PC-3 (cell line): ENCODE measurements around the gene DLEU7. TPM values are rescaled to one million over a fixed set of nuclear protein-coding genes. Genes with fewer than 3 reads are reported as not detected.

Experiments used
- ATAC-seq: fragments of 200-7000 bp; cut with Tn5 transposase; 2 replicates; pipeline ENCODE4 v1.9.1; 2020; ENCODE audit warnings: mild to moderate bottlenecking, moderate library complexity
- BruUV-seq: library from RNA; stranded (reverse); fragments of 400-500 nt; replicated peaks from 2 replicates; lab custom pipeline; 2021; lab: Mats Ljungman, UMichigan
- CTCF ChIA-PET: fragments of 300-600 bp; sonication (Branson Sonifier 250); formaldehyde crosslinking; loops from one replicate; lab custom pipeline; 2022; ENCODE audit warnings: antibody characterized with exemption; lab: Charles Lee
- POLR2A ChIA-PET: fragments of 300-600 bp; sonication (Branson Sonifier 250); formaldehyde crosslinking; loops from one replicate; lab custom pipeline; 2022; ENCODE audit warnings: antibody characterized with exemption; ENCODE audit not compliant: unreplicated experiment; lab: Charles Lee
- DNase-seq: peaks from one replicate; pipeline ENCODE4 v3.0.0-alpha.2; 2015
- H2AFZ ChIP-seq: fragments of 300-600 bp; sonication (generic); 2 replicates; pipeline ENCODE4 v1.6.0; 2016; ENCODE audit warnings: antibody characterized with exemption, low read length
- H3F3A ChIP-seq: fragments of 300-600 bp; sonication (generic); one replicate; pipeline ENCODE4 v1.6.0; 2017; ENCODE audit warnings: antibody characterized with exemption, low read length, control low read depth, mild to moderate bottlenecking; ENCODE audit not compliant: unreplicated experiment
- H3K27ac ChIP-seq: fragments of 300-600 bp; sonication (generic); 2 replicates; pipeline ENCODE4 v1.5.1; 2016; ENCODE audit warnings: mild to moderate bottlenecking, low read length
- H3K27me3 ChIP-seq: fragments of 300-600 bp; sonication (generic); 2 replicates; pipeline ENCODE4 v1.6.1; 2016; ENCODE audit warnings: low read length, mixed read lengths
- H3K36me3 ChIP-seq: fragments of 300-600 bp; sonication (generic); 2 replicates; pipeline ENCODE4 v1.6.1; 2016; ENCODE audit warnings: low read depth, mixed run types, low read length, mixed read lengths
- H3K4me1 ChIP-seq: fragments of 300-600 bp; sonication (generic); 2 replicates; pipeline ENCODE4 v1.5.1; 2016; ENCODE audit warnings: low read length; ENCODE audit not compliant: insufficient read depth
- H3K4me2 ChIP-seq: fragments of 300-600 bp; sonication (generic); 2 replicates; pipeline ENCODE4 v1.6.0; 2016; ENCODE audit warnings: low read length
- H3K4me3 ChIP-seq: fragments of 300-600 bp; sonication (generic); 2 replicates; pipeline ENCODE4 v1.5.1; 2016; ENCODE audit warnings: mild to moderate bottlenecking, low read length, mixed read lengths
- H3K79me2 ChIP-seq: fragments of 300-600 bp; sonication (generic); 2 replicates; pipeline ENCODE4 v1.6.1; 2017; ENCODE audit warnings: low read length, mixed read lengths
- H3K9ac ChIP-seq: fragments of 300-600 bp; sonication (generic); 2 replicates; pipeline ENCODE4 v1.6.0; 2016; ENCODE audit warnings: mild to moderate bottlenecking, low read length
- H3K9me2 ChIP-seq: fragments of 300-600 bp; sonication (generic); replicated peaks from 2 replicates; pipeline ENCODE4 v1.6.1; 2016; ENCODE audit warnings: mixed run types, low read length, mixed read lengths
- H3K9me3 ChIP-seq: fragments of 300-600 bp; sonication (generic); 2 replicates; pipeline ENCODE4 v1.6.1; 2016; ENCODE audit warnings: low read length, mixed read lengths
- H4K20me1 ChIP-seq: fragments of 300-600 bp; sonication (generic); 2 replicates; pipeline ENCODE4 v1.6.1; 2016; ENCODE audit warnings: low read length, mixed read lengths
- EZH2 ChIP-seq: fragments of 300-600 bp; sonication (generic); IDR thresholded peaks from one replicate; pipeline ENCODE4 v1.6.1; 2017; ENCODE audit warnings: antibody characterized with exemption, mild to moderate bottlenecking, low read length; ENCODE audit not compliant: unreplicated experiment
- EZH2phosphoT487 ChIP-seq: fragments of 300-600 bp; sonication (generic); IDR thresholded peaks from 2 replicates; pipeline ENCODE4 v1.6.1; 2018; ENCODE audit warnings: mild to moderate bottlenecking, antibody characterized with exemption, low read length, borderline replicate concordance
- intact Hi-C: fragments of 100-400 bp; cut with micrococcal nuclease; formaldehyde crosslinking; loops from 2 replicates; pipeline ENCODE4 v1.9.0; 2023
- total RNA-seq: library from RNA; depleted of rRNA; stranded (reverse); fragments of >200 nt; gene quantifications from 2 replicates; pipeline ENCODE4 v1.2.3, GENCODE V29; 2014
- TF ChIP-seq, protein P1 (sequence below): fragments of 300-600 bp; sonication (generic); conservative IDR thresholded peaks from 2 replicates; pipeline ENCODE4 v1.5.1; 2017; ENCODE audit warnings: antibody characterized with exemption, low read depth, mild to moderate bottlenecking, low read length

Gene DLEU7
- total RNA-seq, 1 experiment from 2014 or later, result not detected

- POLR2A ChIA-PET, result no interaction called here
- TF ChIP-seq, protein P1, sequence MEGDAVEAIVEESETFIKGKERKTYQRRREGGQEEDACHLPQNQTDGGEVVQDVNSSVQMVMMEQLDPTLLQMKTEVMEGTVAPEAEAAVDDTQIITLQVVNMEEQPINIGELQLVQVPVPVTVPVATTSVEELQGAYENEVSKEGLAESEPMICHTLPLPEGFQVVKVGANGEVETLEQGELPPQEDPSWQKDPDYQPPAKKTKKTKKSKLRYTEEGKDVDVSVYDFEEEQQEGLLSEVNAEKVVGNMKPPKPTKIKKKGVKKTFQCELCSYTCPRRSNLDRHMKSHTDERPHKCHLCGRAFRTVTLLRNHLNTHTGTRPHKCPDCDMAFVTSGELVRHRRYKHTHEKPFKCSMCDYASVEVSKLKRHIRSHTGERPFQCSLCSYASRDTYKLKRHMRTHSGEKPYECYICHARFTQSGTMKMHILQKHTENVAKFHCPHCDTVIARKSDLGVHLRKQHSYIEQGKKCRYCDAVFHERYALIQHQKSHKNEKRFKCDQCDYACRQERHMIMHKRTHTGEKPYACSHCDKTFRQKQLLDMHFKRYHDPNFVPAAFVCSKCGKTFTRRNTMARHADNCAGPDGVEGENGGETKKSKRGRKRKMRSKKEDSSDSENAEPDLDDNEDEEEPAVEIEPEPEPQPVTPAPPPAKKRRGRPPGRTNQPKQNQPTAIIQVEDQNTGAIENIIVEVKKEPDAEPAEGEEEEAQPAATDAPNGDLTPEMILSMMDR, result no peak
- TF ChIP-seq EZH2phosphoT487 (no peak), EZH2 (no peak)
- H3F3A ChIP-seq, result no peaks in the 10 kb centered on the region
These were observed 43.7 kb upstream of the DLEU7 start for GRCh38 chr13:50887151-50887550.

GRCh38 chr13:50884265-50884664 lies 40.8 kb upstream of the DLEU7 start:
- Histone ChIP-seq H3K4me2 (no peak overlapping the region), H4K20me1 (no peaks in the 10 kb centered on the region), H3K4me3 (no peak overlapping the region), H3K9me3 (no peaks in the 10 kb centered on the region), H3K79me2 (no peaks in the 10 kb centered on the region), H3K9me2 (no peaks in the 10 kb centered on the region), H3F3A (no peaks in the 10 kb centered on the region), H3K9ac (no peak overlapping the region), H2AFZ (no peak overlapping the region), H3K27ac (no peak overlapping the region), H3K36me3 (no peaks in the 10 kb centered on the region), H3K4me1 (no peaks in the 10 kb centered on the region), H3K27me3 (no peaks in the 10 kb centered on the region)
- CTCF ChIA-PET, result no interaction called here
- no peak for DNase-seq
- ATAC-seq, result no peak
- intact Hi-C loops, result no loop called here
- BruUV-seq, result no TSS peak
- POLR2A ChIA-PET, result no interaction called here
- TF ChIP-seq EZH2, result no peak
- TF ChIP-seq, protein P1, result no peak
- TF ChIP-seq EZH2phosphoT487, result no peak

More at GRCh38 chr13:50887151-50887550, 43.7 kb upstream of the DLEU7 start:
- H4K20me1 ChIP-seq, result no peaks in the 10 kb centered on the region
- no peaks in the 10 kb centered on the region for H3K27me3 ChIP-seq
- H3K79me2 ChIP-seq, result no peaks in the 10 kb centered on the region
- no peak overlapping the region for H2AFZ ChIP-seq
- no peak overlapping the region for H3K4me2 ChIP-seq
- no peak overlapping the region for H3K9ac ChIP-seq
- no peaks in the 10 kb centered on the region for H3K9me2 ChIP-seq
- intact Hi-C loops, result no loop called here
- no peaks in the 10 kb centered on the region for H3K36me3 ChIP-seq
- CTCF ChIA-PET, result no interaction called here
- BruUV-seq, result no TSS peak
- no peak overlapping the region for H3K4me3 ChIP-seq
- H3K9me3 ChIP-seq, result no peaks in the 10 kb centered on the region
- H3K27ac ChIP-seq, result no peak overlapping the region
- no peak for DNase-seq
- H3K4me1 ChIP-seq, result no peaks in the 10 kb centered on the region
- no peak for ATAC-seq

DNA sequence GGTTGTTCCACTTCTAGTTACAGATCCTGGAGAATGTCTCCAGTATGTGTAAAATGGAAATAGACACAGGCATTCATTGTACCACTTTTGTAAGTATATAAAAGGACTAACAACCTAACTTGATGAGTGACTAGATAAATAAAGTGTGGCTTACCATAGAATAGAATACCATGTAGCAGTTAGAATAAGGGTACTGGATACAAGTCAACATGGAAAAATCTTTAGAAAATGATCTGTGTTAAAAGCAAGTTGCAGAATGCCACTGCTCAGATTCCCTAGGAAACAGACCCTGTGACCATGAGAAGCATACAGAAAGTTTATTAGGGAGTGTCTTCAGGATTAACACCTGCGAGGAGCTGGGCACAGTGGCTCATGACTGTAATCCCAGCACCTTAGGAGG lies 40.2 kb upstream of the DLEU7 start:
- Histone ChIP-seq H3K79me2 (no peaks in the 10 kb centered on the region), H2AFZ (no peak overlapping the region), H3K9me2 (no peaks in the 10 kb centered on the region), H3K36me3 (no peaks in the 10 kb centered on the region), H3F3A (no peaks in the 10 kb centered on the region), H3K4me3 (no peak overlapping the region), H3K4me2 (no peak overlapping the region), H3K4me1 (no peaks in the 10 kb centered on the region), H3K9ac (no peak overlapping the region), H3K9me3 (no peaks in the 10 kb centered on the region), H3K27ac (no peak overlapping the region), H3K27me3 (no peaks in the 10 kb centered on the region), H4K20me1 (no peaks in the 10 kb centered on the region)
- BruUV-seq, result no TSS peak
- ATAC-seq (no peak), DNase-seq (no peak)
- CTCF ChIA-PET, result no interaction called here
- intact Hi-C loops, result no loop called here
- POLR2A ChIA-PET, result no interaction called here
- no peak for TF ChIP-seq EZH2
- TF ChIP-seq EZH2phosphoT487, result no peak
